Left ventricle myocardium inferior (tissue), 1 donor: ENCODE results near the gene SLC17A9. TPM values are rescaled to one million over a fixed set of nuclear protein-coding genes. Genes with fewer than 3 reads are reported as not detected.

Source experiments
- DNase-seq: peaks from one replicate; pipeline ENCODE4 v3.0.0-alpha.2; 2020
- H3K27ac ChIP-seq: fragments of 200-600 bp; replicated peaks from 2 replicates; pipeline ENCODE4 v1.8.0; 2021
- H3K27me3 ChIP-seq: fragments of 200-600 bp; 2 replicates; pipeline ENCODE4 v1.8.0; 2021; ENCODE audit warnings: low read depth
- H3K36me3 ChIP-seq: fragments of 200-600 bp; 2 replicates; pipeline ENCODE4 v1.8.0; 2021
- H3K4me1 ChIP-seq: fragments of 200-600 bp; 2 replicates; pipeline ENCODE4 v1.8.0; 2021
- H3K4me3 ChIP-seq: fragments of 200-600 bp; 2 replicates; pipeline ENCODE4 v1.8.0; 2021; ENCODE audit warnings: mild to moderate bottlenecking, moderate library complexity
- H3K9me3 ChIP-seq: fragments of 200-600 bp; replicated peaks from 2 replicates; pipeline ENCODE4 v1.8.0; 2021
- intact Hi-C: fragments of 100-400 bp; cut with micrococcal nuclease; formaldehyde crosslinking; loops from one replicate; pipeline ENCODE4 v1.11.0; 2022
- total RNA-seq: library from RNA; stranded (reverse); fragmentation: NEBNext Ultra II Directional; extraction: Animal tissue kit (Norgen Biotek cat#: 25700); gene quantifications from one replicate; pipeline ENCODE4 v1.2.1, GENCODE V29; 2021
- TF ChIP-seq, protein P1 (sequence below): fragments of 200-600 bp; IDR thresholded peaks from 2 replicates; pipeline ENCODE4 v1.8.0; 2021; ENCODE audit warnings: antibody characterized with exemption, mild to moderate bottlenecking, borderline replicate concordance
- donor health status: DM: no; HTN: yes; CAD: no; lungs with severe emphysema.

SLC17A9 gene
- total RNA-seq, 1 donor from 2014 or later, result 0.47 TPM

DNA sequence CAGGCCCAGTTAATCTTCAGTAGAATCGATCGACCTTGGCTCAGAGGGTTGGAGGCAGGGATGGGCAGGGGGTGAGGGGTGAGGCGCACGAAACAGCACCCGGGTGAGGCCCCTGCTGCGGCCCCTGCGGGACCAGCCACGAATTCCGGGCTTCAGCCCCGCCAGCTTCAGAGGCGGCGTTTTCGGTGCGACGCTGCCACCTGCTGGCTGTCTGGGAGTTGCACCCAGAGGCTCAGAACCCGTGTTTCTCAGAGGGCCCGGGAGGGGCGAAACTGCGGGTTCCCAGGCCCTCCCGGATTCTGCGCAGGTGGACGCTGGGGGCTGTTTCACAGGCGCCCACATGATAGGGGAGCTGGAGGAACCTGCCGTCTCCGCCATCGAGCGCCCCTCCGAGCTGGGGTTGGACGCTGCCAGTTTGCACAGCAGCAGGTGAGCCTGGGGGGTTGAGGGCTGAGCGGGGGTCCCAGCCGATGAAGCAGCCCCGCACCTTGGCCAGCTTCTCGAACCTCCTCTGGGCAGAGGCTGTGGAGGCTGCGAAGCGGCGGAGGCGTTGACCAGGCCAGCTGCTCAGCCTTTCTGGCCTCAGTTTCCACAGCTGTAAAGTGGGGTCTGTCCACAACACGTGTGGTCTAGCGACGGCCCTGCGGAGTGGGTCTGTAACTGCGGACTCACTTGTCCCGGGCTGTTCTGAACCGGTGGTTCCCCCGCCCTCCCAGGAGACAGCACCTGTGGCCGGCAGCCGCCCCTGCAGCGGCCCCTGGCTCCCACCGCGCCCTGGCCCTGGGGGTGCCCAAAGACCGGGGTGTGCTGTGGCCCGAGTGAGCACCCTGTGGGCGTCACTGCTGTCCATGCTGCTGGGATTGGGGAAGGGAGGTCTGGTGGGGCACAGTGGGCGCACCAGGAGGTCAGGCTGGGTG is 56.8 kb downstream of the SLC17A9 start:
- peaks cover 44% of the 10 kb centered on the region for H3K4me1 ChIP-seq
- no peak overlapping the region for H3K27ac ChIP-seq
- H3K27me3 ChIP-seq, result peaks cover 100% of the 10 kb centered on the region
- H3K4me3 ChIP-seq, result peak overlapping the region; percentile 40
- intact Hi-C loops, result loop anchor here (5.0 kb wide), 1 partner anchor 137 kb away; no protein-coding TSS in a partner anchor
- H3K9me3 ChIP-seq, result peaks cover 16% of the 10 kb centered on the region
- TF ChIP-seq, protein P1, sequence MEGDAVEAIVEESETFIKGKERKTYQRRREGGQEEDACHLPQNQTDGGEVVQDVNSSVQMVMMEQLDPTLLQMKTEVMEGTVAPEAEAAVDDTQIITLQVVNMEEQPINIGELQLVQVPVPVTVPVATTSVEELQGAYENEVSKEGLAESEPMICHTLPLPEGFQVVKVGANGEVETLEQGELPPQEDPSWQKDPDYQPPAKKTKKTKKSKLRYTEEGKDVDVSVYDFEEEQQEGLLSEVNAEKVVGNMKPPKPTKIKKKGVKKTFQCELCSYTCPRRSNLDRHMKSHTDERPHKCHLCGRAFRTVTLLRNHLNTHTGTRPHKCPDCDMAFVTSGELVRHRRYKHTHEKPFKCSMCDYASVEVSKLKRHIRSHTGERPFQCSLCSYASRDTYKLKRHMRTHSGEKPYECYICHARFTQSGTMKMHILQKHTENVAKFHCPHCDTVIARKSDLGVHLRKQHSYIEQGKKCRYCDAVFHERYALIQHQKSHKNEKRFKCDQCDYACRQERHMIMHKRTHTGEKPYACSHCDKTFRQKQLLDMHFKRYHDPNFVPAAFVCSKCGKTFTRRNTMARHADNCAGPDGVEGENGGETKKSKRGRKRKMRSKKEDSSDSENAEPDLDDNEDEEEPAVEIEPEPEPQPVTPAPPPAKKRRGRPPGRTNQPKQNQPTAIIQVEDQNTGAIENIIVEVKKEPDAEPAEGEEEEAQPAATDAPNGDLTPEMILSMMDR, result peak; percentile 96
- H3K36me3 ChIP-seq, result no peaks in the 10 kb centered on the region
- peak; percentile 73 for DNase-seq

DNA sequence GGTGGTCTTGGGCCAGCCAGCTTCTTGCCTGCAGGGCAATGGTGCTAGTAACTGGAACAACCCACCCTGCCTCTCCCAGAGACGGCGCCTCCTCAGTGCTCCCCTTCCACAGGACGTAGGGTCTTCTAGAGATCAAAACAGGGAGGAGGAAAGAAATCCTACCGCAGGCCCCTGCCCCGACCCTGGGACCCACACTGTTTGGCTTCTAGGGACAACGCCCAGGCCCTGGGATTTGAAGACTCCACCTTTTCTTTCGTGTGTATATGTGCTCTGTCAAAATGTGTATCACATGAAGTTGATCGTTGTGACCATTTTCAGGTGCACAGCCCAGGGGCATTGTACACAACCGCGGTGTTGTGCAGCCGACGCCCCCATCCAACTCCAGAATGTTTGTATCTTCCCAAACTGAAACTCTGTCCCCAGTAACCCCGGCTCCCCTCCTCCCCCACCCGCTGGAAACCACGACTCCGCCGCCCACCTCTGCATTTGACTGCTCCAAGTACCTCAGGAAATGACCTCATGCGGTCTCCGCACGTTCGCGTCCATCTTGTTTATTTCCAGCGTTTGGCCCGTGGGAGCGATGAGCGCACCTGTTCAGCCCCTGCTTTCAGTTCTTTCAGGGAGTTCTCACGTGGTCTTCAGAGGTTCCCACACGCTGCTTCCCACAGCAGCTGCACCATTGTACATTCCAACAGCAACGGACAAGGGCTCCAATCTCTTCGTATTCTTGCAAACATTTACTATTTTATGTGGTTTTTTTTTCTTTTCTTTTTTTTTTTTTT is 57.7 kb downstream of the SLC17A9 start:
- no peak for DNase-seq
- Histone ChIP-seq H3K4me1 (peaks cover 37% of the 10 kb centered on the region), H3K27ac (no peak overlapping the region), H3K9me3 (peaks cover 16% of the 10 kb centered on the region), H3K36me3 (no peaks in the 10 kb centered on the region), H3K27me3 (peaks cover 100% of the 10 kb centered on the region), H3K4me3 (no peak overlapping the region)
- intact Hi-C loops, result loop anchor here (5.0 kb wide), 1 partner anchor 138 kb away; no protein-coding TSS in a partner anchor
- TF ChIP-seq, protein P1, result no peak

DNA sequence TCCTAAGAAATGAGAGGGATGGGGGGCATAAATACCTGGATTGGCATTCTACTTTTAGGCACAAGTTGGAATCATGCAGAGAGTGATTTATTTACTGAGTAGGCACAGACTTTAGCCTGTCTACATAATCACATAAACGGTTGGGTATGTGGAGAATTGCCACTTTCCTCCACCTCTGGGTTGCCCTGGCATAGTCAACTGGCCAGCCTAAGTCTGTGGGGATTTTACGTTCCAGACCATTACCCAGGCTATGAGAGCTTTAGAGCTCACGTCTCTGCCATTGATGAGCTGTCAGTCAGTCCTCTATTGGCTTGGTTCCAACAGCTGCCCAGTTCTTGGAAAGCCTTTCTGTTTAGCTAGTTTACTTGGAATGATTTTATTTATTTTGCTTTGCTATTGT is 59.3 kb downstream of the SLC17A9 start:
- peaks cover 100% of the 10 kb centered on the region for H3K27me3 ChIP-seq
- H3K4me3 ChIP-seq, result no peak overlapping the region
- peaks cover 16% of the 10 kb centered on the region for H3K9me3 ChIP-seq
- no peaks in the 10 kb centered on the region for H3K36me3 ChIP-seq
- intact Hi-C loops, result no loop called here
- H3K4me1 ChIP-seq, result peaks cover 23% of the 10 kb centered on the region
- no peak for DNase-seq
- TF ChIP-seq, protein P1, result no peak
- no peak overlapping the region for H3K27ac ChIP-seq

DNA sequence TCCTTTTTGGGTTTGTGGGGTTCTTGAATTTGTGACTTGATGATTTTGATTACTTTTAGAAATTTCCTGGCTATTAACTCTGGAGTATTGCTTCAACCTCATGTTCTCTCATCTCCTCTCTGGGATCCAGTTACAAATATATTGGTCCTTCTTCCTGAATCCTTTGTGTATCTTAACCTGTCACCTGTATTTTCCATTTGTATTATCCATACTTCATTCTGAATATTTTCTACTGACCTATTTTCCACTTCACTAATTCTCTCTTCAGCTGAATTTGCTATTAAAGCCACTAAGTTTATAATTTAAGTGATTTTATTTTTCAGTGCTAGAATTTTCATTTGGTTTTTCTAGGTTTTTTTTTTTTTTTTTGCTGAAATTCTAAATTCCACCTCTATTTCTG is 60.7 kb downstream of the SLC17A9 start:
- no peak for DNase-seq
- peaks cover 100% of the 10 kb centered on the region for H3K27me3 ChIP-seq
- intact Hi-C loops, result no loop called here
- TF ChIP-seq, protein P1, result no peak
- H3K27ac ChIP-seq, result no peak overlapping the region
- no peaks in the 10 kb centered on the region for H3K36me3 ChIP-seq
- H3K4me1 ChIP-seq, result peaks cover 12% of the 10 kb centered on the region
- H3K4me3 ChIP-seq, result no peak overlapping the region
- peaks cover 16% of the 10 kb centered on the region for H3K9me3 ChIP-seq

- Histone ChIP-seq H3K4me1 (peaks cover 4% of the 10 kb centered on the region), H3K4me3 (no peak overlapping the region), H3K36me3 (no peaks in the 10 kb centered on the region), H3K27me3 (peaks cover 98% of the 10 kb centered on the region), H3K9me3 (peaks cover 16% of the 10 kb centered on the region), H3K27ac (no peak overlapping the region)
- no peak for DNase-seq
- TF ChIP-seq, protein P1, result no peak
- intact Hi-C loops, result no loop called here
These were observed 61.8 kb downstream of the SLC17A9 start for GRCh38 chr20:63014287-63014686.
